HG02943 (cell line): Measurements from ENCODE around the gene TBK1.
"Not testable (repeated sequence)": the region's sequence is repeated elsewhere in the genome, so short reads cannot be mapped to it uniquely, and the experiment has no call there.

Experiments used
- ATAC-seq: cut with Tn5 transposase; IDR thresholded peaks from one replicate; pipeline ENCODE4 v1.9.1; 2021; ENCODE audit warnings: mild to moderate bottlenecking, low read depth, moderate library complexity; ENCODE audit not compliant: unreplicated experiment

TBK1 gene

DNA sequence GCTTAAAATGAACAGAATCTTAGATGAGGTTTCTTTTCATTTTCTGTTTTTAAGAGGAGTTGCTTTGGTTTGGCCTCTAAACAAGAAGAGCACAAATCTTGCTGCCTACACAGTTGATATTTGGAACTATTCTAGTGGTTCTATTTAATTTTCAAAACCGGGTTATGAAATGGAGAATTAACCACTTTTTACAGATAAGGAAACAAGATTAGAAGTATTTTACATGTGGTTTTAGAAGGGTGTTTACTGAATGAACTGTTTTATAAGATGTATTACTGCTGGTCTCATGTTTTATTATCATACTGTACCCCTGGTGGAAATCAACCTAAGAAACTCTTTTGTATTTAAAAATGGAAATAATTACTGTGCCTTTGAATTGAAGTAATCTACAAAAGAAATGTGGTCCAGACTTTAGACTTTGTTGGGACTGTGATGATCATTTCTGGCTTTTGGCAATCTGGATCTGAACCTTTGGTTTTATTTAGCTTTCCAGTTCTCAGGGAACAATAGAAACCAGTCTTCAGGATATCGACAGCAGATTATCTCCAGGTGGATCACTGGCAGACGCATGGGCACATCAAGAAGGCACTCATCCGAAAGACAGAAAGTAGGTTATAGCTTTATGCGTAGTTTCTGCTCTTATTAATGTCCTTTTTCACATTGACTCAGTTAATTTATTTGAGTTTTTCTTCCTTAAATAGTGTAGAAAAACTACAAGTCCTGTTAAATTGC, 43.2 kb downstream of the TBK1 start:
- ATAC-seq, result no peak

GRCh38 chr12:64496839-64497400, 45.0 kb downstream of the TBK1 start:
- ATAC-seq, result no peak

GRCh38 chr12:64497484-64497883, 45.6 kb downstream of the TBK1 start:
- ATAC-seq, result no peak

- ATAC-seq, result no peak
Observed at GRCh38 chr12:64497903-64498302, 46.0 kb downstream of the TBK1 start.

DNA sequence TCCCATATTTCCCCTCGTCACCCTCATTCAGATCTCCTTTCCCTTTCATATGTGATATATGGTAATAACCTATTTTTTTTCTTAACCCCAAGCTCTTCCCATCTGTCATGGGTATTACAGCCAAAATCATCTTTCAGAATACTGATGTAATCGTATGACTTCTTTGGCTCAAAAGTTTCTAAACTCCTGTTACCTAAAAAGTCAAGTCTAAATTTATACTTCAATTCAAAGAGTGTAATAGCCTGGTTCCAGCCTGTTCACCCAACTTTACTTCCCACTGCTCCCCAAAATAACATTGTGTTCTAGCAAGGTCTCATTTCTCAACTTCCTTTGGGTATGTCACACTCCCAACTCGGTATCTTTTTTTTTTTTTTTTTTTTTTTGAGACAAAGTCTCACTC, 48.5 kb downstream of the TBK1 start:
- ATAC-seq, result no peak

DNA sequence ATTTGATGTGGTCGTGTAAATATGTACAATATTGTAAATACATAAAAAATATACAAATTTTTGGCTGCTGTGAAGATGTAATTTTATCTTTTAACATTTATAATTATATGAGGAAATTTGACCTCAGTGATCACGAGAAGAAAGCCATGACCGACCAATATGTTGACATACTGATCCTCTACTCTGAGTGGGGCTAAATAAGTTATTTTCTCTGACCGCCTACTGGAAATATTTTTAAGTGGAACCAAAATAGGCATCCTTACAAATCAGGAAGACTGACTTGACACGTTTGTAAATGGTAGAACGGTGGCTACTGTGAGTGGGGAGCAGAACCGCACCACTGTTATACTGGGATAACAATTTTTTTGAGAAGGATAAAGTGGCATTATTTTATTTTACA, 49.6 kb downstream of the TBK1 start:
- no peak for ATAC-seq

- ATAC-seq, result no peak
Observed at GRCh38 chr12:64506955-64507354, 55.0 kb downstream of the TBK1 start.

- ATAC-seq, result no peak
Observed at GRCh38 chr12:64510667-64511066, 58.7 kb downstream of the TBK1 start.

DNA sequence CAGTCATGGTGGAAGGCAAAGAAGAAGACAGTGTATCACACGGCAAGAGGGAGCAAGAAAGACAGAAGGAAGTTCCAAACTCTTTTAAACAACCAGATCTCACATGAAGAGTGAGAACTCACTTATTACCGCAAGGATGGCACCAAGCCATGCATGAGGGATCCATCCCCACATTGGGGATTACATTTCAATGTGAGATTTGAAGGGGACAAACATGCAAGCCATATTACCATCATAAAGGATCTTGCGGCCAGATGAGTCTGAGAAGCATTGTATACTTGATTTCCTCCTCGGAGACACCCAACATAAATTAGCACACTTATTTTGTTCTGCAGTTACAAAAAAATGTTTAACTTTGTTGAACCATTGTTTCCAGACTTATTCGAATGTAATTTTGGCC, 66.5 kb downstream of the TBK1 start:
- no peak for ATAC-seq

DNA sequence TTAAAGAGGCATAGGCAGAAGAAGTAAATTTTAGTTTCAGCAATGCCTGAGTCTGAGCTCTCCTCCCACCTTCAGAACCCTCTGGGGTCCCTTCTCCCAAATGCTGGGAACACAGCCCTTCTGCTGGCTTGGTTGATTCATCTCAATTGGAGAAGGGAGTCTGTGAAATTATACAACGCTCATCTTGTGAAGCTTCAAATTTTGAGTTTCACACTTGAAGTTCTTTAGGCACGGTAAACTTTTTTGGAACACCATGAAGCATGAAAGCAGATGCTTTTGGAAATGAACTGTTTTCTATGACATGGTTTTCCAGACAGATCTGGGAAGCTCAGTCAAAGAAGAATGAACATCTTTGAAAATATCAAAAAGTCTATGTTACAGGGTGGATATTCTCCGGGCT, 69.9 kb downstream of the TBK1 start:
- ATAC-seq, result no peak

DNA sequence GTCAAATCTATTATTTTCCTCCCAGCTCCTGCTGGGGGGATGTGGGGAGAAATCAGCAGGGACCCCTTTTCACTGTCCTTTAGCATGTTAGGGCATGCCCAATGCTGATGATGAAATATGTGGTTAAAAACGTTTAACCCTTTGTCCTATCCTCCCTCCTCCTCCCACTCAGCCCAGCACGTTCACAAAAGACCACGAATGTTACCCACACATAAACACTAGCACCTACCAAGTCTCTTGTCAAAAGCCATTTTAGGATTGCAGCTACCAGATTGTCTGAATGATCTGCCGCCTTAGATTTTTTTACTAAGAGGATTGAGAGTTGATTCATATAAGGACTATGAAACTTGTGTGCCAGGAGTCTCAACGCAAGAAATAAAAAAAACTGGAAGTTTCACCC, 70.4 kb downstream of the TBK1 start:
- ATAC-seq, result no peak

GRCh38 chr12:64522807-64523206, 70.9 kb downstream of the TBK1 start:
- no peak for ATAC-seq

DNA sequence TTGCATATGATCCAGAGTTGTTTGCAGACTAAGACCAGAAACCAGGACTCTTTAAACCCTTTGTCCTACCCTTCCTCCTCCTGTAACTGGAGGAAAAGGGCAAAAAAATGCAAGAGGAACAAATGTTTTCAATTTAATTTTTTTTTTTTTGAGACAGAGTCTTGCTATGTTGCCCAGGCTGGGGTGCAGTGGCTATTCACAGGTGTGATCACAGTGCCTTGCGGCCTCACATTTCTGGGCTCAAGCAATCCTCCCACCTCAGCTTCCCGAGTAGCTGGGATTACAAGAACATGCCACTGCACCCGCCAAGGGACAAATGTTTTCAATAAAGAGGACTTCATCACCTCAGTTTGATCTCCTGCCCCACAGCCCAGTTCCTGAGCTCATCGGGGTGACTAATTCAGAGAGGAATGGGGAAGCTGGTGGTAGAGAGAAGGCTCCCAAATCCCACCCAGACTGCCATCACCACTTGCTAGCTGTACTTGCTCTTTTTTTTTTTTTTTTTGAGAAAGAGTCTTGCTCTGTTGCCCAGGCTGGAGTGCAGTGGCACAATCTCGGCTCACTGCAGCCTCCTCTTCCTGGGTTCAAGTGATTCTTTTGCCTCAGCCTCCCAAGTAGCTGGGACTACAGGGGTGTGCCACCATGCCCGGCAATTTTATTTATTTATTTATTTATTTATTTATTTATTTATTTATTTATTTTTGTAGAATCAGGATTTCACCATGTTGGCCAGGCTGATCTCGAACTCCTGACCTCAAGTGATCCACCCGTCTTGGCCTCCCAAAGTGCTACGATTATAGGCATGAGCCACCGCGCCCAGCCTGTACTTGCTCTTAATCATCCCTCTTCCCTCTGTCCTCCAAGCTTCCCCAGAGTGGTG, 71.9 kb downstream of the TBK1 start:
- not testable (repeated sequence) for ATAC-seq

- no peak for ATAC-seq
Observed at GRCh38 chr12:64525461-64526160, 73.7 kb downstream of the TBK1 start.

GRCh38 chr12:64526859-64527258, 74.9 kb downstream of the TBK1 start:
- no peak for ATAC-seq

DNA sequence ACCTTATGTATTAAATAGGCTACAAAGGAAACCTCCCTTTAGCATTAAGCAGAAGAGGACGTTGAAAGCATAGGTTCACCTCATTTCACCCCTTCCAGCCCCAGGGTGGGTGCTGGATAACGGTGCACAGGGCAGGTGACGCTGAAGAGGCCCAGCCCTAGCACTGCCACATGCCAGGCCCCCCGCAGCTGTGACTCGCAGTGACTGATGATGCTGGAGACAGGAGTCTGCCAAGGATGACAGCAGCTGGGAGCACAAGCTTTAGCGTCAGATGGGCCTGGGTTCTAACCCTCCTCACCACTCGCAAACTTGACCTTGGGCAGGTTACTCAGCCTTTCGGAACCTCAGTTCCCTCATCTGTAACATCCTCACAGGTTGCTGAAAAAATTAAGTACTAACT, 76.7 kb downstream of the TBK1 start:
- no peak for ATAC-seq

GRCh38 chr12:64530566-64530965, 78.6 kb downstream of the TBK1 start:
- ATAC-seq, result no peak

DNA sequence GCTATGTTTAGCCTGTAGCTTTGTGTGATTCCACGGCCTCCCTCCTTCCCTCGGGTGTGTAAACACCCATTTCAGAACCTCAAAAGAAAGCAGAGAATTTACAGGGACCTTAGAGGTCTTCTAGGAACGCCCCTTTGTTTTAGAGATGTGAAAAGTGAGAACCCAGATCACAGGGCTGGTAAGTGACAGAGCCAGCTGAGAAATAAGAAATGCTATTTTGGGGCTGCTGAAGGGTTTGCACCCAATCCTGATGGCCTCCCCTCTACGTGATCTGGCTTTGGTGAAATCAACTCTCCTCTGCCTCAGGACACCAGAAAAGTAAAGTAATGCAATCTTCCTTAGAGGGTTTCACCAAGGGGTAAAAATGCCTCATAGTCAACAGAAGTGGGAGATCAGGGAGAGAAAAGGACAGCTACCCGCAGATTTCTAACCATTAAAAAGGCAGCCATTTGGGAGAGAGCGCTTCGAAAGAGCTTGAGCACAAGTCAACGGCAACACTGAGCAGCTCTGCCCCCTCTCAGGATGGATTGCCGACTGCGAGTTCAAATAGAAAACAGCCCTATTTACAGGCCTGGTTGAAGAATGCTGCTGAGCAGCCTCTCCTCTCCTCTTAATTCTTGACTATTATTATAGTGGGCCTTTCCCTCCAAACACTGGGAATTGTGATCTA, 79.9 kb downstream of the TBK1 start:
- no peak for ATAC-seq

- ATAC-seq, result no peak
Observed at GRCh38 chr12:64532734-64533351, 80.9 kb downstream of the TBK1 start.

DNA sequence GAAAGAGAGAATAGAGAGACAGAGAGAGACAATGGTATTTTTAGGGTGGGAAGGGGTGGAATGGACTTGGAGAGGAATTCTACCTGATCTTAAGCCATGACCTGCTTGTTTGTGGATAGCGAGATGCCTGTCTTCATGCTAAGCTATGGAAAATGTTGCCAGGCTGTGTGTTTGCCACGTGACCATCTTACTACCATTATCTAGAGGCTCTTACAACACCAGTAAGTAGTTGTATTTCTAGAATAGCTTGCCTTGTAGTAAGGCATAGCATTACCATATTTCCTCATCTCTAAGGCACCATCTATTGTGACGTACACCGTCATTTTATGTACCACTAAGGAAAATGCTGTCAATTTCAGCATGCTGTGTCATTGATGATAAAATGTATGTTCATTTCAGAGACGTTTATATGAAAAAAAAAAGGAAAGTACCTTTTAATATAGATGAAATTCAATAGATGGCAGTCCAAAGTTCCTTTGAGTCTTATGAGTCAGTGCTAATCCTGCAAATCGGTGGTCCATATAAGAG, 82.8 kb downstream of the TBK1 start:
- ATAC-seq, result no peak
